HepG2 (cell line): Measurements from ENCODE around the gene IKBKE. TPM values are rescaled to one million over a fixed set of nuclear protein-coding genes. Genes with fewer than 3 reads are reported as not detected.
"Not testable (repeated sequence)": the region's sequence is repeated elsewhere in the genome, so short reads cannot be mapped to it uniquely, and the experiment has no call there.

Experiments
- ATAC-seq: fragments of 200-7000 bp; cut with Tn5 transposase; 3 replicates; pipeline ENCODE4 v1.9.1; 2020; ENCODE audit warnings: mild to moderate bottlenecking, moderate library complexity
- BruUV-seq: library from RNA; stranded (reverse); fragments of 400-500 nt; replicated peaks from 2 replicates; lab custom pipeline; 2021; lab: Mats Ljungman, UMichigan
- CTCF ChIA-PET: fragments of 300-600 bp; formaldehyde crosslinking; extraction: SDS; loops from one replicate; lab custom pipeline; 2021; ENCODE audit warnings: low total read pairs, inconsistent platforms, low intra/inter-chr PET ratio; lab: Yijun Ruan, JAX
- POLR2A ChIA-PET: fragments of 350-600 bp; sonication (Branson Sonifier 250); formaldehyde crosslinking; loops from one replicate; lab custom pipeline; 2020; ENCODE audit warnings: antibody characterized with exemption, inconsistent platforms; lab: Yijun Ruan, JAX
- DNase-seq: peaks from one replicate; pipeline ENCODE4 v3.0.0-alpha.2; 2015; ENCODE audit warnings: low spot score
- FAIRE-seq: peaks from 3 replicates; lab custom pipeline; 2011; peaks lifted over from hg19 to GRCh38; lab: Jason Lieb, UNC
- H2AFZ ChIP-seq: one replicate; pipeline ENCODE4 v1.6.1; 2011; ENCODE audit warnings: low read length, inconsistent platforms
- H3K27ac ChIP-seq: fragments of 300-600 bp; 3 replicates; pipeline ENCODE4 v1.8.0; 2011; ENCODE audit warnings: mixed run types, mild to moderate bottlenecking, mixed read lengths, low read length, inconsistent platforms; ENCODE audit not compliant: insufficient read depth; ENCODE audit errors: extremely low read length
- H3K27me3 ChIP-seq, 2 experiments: fragments of 200-600 bp in 1 of 2; 2 replicates in 1 of 2; 3 replicates in 1 of 2; pipeline versions ENCODE4 v1.6.0 to v1.8.0; 2011; ENCODE audit warnings: low read length in 2 of 2, mild to moderate bottlenecking in 2 of 2, moderate library complexity in 2 of 2, inconsistent platforms in 1 of 2; ENCODE audit not compliant: insufficient read depth in 2 of 2, control insufficient read depth in 1 of 2
- H3K36me3 ChIP-seq, 2 experiments: fragments of 200-600 bp in 1 of 2; replicated peaks in 1 of 2; 2 replicates in 1 of 2; 3 replicates in 1 of 2; pipeline versions ENCODE4 v1.5.1 to v1.8.0; 2011; ENCODE audit warnings: low read length in 2 of 2, inconsistent platforms in 1 of 2; ENCODE audit not compliant: insufficient read depth in 2 of 2, control insufficient read depth in 1 of 2
- H3K4me1 ChIP-seq: 2 replicates; pipeline ENCODE4 v1.5.1; 2012; ENCODE audit warnings: low read length, inconsistent platforms; ENCODE audit not compliant: insufficient read depth
- H3K4me2 ChIP-seq: 2 replicates; pipeline ENCODE4 v1.6.0; 2011; ENCODE audit warnings: low read depth, low read length, inconsistent platforms
- H3K4me3 ChIP-seq, 3 experiments: fragments of 200-600 bp in 1 of 3; sonication (generic), shearing (Covaris generic) in 1 of 3; replicated peaks in 1 of 3; 2 replicates each; pipeline ENCODE4 v1.5.1; 2011 to 2016; ENCODE audit warnings: low read length in 3 of 3, inconsistent platforms in 2 of 3, low read depth in 2 of 3, mild to moderate bottlenecking in 2 of 3, control low read depth in 1 of 3, mixed read lengths in 1 of 3; ENCODE audit not compliant: insufficient read depth in 1 of 3
- H3K79me2 ChIP-seq: one replicate; pipeline ENCODE4 v1.6.1; 2011; ENCODE audit warnings: low read length, inconsistent platforms; ENCODE audit not compliant: insufficient read depth
- H3K9ac ChIP-seq: 2 replicates; pipeline ENCODE4 v1.6.0; 2011; ENCODE audit warnings: mild to moderate bottlenecking, low read depth, low read length, inconsistent platforms; ENCODE audit not compliant: insufficient read depth
- H3K9me3 ChIP-seq: 2 replicates; pipeline ENCODE4 v1.5.1; 2012; ENCODE audit warnings: mild to moderate bottlenecking, low read length
- H4K20me1 ChIP-seq: 2 replicates; pipeline ENCODE4 v1.6.0; 2011; ENCODE audit warnings: inconsistent platforms, mild to moderate bottlenecking, low read length, moderate library complexity; ENCODE audit not compliant: insufficient read depth
- WGBS: methylation state at CpG from one replicate; pipeline ENCODE4 v1.1.6; 2017; ENCODE audit warnings: low lambda C conversion rate; 5-methylcytosine and 5-hydroxymethylcytosine counted together
- in situ Hi-C: cut with HindIII; loops from 2 replicates; pipeline ENCODE4 v1.10.0; 2017; ENCODE audit warnings: low pct_unique_long_range_greater_than_20kb; ENCODE audit not compliant: extremely low pct_ligation_motif_present
- intact Hi-C: fragments of 100-400 bp; cut with micrococcal nuclease; formaldehyde crosslinking; loops from one replicate; pipeline ENCODE4 v1.10.0; 2022; ENCODE audit not compliant: unreplicated experiment
- polyA plus RNA-seq, 8 experiments: library from polyadenylated mRNA; depleted of rRNA in 3 of 8; stranded (reverse) in 7 of 8; unstranded in 1 of 8; fragments of >200 nt; fragmentation: Illumina TruSeq in 4 of 8; extraction: Trizol in 4 of 8; gene quantifications; 2 replicates each; pipeline versions ENCODE4 v1.2.1 to v1.2.3, GENCODE V29; 2011 to 2016; ENCODE audit warnings: low read depth in 4 of 8, missing spikeins in 1 of 8, mixed read lengths in 1 of 8; ENCODE audit not compliant: insufficient read depth in 1 of 8
- total RNA-seq, 5 experiments: library from RNA; depleted of rRNA; stranded (reverse); fragments of >200 nt; fragmentation: Illumina TruSeq; extraction: Trizol; gene quantifications; 2 replicates each; pipeline ENCODE4 v1.2.3, GENCODE V29; 2016; ENCODE audit warnings: low read depth in 1 of 5
- TF ChIP-seq, protein P1 (sequence below): sonication (generic); formaldehyde crosslinking; IDR thresholded peaks from one replicate; pipeline ENCODE4 v1.5.1; 2020; ENCODE audit warnings: mild to moderate bottlenecking, missing genetic modification reagents; ENCODE audit errors: not compliant biosample characterization

The IKBKE gene
- total and polyA plus RNA-seq, 2 of the 13 experiments (the other 11 are each of a cell fraction or from before 2014, with no cell fraction given) = 4.5 to 5.8 TPM

DNA sequence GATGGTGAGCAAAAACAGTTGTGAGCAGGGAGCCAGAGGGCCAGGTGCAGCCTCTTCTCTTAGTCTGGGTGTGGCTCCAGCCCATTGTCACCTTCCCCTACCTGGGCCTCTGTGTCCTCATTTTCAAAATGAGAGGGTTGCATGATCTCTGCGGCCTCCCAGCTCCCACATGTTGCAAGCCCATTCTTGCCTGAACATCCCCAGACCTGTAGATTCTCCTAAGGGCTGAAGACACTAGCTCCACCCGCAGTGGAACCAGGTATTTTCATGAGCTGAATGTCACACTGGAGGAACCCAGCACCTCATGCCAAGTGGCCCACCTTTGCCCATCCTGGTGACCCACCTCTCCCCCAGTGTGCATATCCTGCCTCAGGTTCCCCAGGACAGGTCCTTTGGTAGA, 12.3 kb downstream of the IKBKE start (continued):
- TF ChIP-seq, protein P1, sequence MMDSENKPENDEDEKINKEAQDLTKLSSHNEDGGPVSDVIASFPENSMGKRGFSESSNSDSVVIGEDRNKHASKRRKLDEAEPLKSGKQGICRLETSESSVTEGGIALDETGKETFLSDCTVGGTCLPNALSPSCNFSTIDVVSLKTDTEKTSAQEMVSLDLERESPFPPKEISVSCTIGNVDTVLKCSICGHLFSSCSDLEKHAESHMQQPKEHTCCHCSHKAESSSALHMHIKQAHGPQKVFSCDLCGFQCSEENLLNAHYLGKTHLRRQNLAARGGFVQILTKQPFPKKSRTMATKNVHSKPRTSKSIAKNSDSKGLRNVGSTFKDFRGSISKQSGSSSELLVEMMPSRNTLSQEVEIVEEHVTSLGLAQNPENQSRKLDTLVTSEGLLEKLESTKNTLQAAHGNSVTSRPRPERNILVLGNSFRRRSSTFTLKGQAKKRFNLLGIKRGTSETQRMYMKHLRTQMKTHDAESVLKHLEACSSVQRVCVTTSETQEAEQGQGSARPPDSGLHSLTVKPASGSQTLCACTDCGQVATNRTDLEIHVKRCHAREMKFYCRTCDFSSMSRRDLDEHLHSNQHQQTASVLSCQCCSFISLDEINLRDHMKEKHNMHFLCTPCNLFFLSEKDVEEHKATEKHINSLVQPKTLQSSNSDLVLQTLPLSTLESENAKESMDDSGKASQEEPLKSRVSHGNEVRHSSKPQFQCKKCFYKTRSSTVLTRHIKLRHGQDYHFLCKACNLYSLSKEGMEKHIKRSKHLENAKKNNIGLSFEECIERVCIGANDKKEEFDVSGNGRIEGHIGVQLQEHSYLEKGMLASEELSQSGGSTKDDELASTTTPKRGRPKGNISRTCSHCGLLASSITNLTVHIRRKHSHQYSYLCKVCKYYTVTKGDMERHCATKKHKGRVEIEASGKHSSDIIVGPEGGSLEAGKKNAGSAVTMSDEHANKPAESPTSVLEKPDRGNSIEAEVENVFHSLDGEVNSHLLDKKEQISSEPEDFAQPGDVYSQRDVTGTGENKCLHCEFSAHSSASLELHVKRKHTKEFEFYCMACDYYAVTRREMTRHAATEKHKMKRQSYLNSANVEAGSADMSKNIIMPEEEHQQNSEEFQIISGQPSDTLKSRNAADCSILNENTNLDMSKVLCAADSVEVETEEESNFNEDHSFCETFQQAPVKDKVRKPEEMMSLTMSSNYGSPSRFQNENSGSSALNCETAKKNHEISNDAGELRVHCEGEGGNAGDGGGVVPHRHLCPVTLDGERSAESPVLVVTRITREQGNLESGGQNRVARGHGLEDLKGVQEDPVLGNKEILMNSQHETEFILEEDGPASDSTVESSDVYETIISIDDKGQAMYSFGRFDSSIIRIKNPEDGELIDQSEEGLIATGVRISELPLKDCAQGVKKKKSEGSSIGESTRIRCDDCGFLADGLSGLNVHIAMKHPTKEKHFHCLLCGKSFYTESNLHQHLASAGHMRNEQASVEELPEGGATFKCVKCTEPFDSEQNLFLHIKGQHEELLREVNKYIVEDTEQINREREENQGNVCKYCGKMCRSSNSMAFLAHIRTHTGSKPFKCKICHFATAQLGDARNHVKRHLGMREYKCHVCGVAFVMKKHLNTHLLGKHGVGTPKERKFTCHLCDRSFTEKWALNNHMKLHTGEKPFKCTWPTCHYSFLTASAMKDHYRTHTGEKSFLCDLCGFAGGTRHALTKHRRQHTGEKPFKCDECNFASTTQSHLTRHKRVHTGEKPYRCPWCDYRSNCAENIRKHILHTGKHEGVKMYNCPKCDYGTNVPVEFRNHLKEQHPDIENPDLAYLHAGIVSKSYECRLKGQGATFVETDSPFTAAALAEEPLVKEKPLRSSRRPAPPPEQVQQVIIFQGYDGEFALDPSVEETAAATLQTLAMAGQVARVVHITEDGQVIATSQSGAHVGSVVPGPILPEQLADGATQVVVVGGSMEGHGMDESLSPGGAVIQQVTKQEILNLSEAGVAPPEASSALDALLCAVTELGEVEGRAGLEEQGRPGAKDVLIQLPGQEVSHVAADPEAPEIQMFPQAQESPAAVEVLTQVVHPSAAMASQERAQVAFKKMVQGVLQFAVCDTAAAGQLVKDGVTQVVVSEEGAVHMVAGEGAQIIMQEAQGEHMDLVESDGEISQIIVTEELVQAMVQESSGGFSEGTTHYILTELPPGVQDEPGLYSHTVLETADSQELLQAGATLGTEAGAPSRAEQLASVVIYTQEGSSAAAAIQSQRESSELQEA (CRISPR knock-in tag) = no peak

DNA sequence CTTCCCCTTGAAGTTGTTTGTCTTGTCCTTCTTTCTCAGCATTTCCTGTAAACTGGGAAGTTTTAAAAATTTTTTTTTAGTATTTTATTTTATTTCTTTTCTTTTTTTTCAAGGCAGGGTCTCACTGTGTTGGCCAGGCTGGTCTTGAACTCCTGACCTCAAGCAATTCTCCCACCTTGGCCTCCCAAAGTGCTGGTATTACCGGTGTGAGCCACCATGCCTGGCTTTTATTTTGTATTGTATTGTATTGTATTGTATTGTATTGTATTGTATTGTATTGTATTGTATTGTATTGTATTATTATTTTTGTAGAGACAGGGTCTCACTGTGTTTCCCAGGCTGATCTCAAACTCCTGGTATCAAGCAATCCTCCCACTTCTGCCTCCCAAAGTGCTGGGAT, 13.6 kb downstream of the IKBKE start:
- BruUV-seq, CTCF ChIA-PET, H3K27ac ChIP-seq, H3K27me3 ChIP-seq, H3K9me3 ChIP-seq, H3K4me3 ChIP-seq, POLR2A ChIA-PET, in situ Hi-C loops, H3K4me1 ChIP-seq, H3K36me3 ChIP-seq, DNase-seq, H3K4me2 ChIP-seq, intact Hi-C loops, H2AFZ ChIP-seq, H4K20me1 ChIP-seq, ATAC-seq, H3K9ac ChIP-seq, H3K79me2 ChIP-seq, FAIRE-seq: not testable (repeated sequence)
- 91% methylated on average over 1 of the region's 1 CpG for WGBS
